WTC11 (cell line): ENCODE measurements around the gene AGPS. TPM values are rescaled to one million over a fixed set of nuclear protein-coding genes. Genes with fewer than 3 reads are reported as not detected.
"Not testable (repeated sequence)": the region's sequence is repeated elsewhere in the genome, so short reads cannot be mapped to it uniquely, and the experiment has no call there.

Experiments used
- ATAC-seq: fragments of 200-7000 bp; cut with Tn5 transposase; 2 replicates; pipeline ENCODE4 v1.10.0; 2021; ENCODE audit warnings: mild to moderate bottlenecking, moderate library complexity
- CTCF ChIA-PET: fragments of 300-600 bp; sonication (Branson Sonifier 250); formaldehyde crosslinking; loops from one replicate; lab custom pipeline; 2021; ENCODE audit warnings: antibody characterized with exemption; lab: Charles Lee
- POLR2A ChIA-PET: fragments of 350-600 bp; sonication (Branson Sonifier 250); formaldehyde crosslinking; loops from one replicate; lab custom pipeline; 2021; ENCODE audit warnings: antibody characterized with exemption; lab: Charles Lee
- DNase-seq: peaks from one replicate; pipeline ENCODE4 v3.0.0; 2021; ENCODE audit warnings: low spot score
- H3K27ac Mint-ChIP-seq: 2 replicates; pipeline ENCODE4 v1.8.0; 2021; ENCODE audit warnings: mixed read lengths
- H3K27me3 Mint-ChIP-seq: 2 replicates; pipeline ENCODE4 v1.8.0; 2021; ENCODE audit warnings: low read depth, mild to moderate bottlenecking, moderate library complexity, mixed read lengths
- H3K36me3 Mint-ChIP-seq: 2 replicates; pipeline ENCODE4 v1.8.0; 2021; ENCODE audit warnings: mixed read lengths
- H3K4me1 Mint-ChIP-seq: 2 replicates; pipeline ENCODE4 v1.8.0; 2022; ENCODE audit warnings: mixed read lengths
- H3K4me3 Mint-ChIP-seq: 2 replicates; pipeline ENCODE4 v1.8.0; 2021; ENCODE audit warnings: mild to moderate bottlenecking, moderate library complexity, mixed read lengths
- H3K9me3 Mint-ChIP-seq: 2 replicates; pipeline ENCODE4 v1.8.0; 2021; ENCODE audit warnings: mixed read lengths
- ESRRA ChIP-seq: sonication (generic); formaldehyde crosslinking; IDR thresholded peaks from 2 replicates; pipeline ENCODE4 v1.8.1; 2022; ENCODE audit warnings: mild to moderate bottlenecking, missing genetic modification reagents, borderline replicate concordance
- ETV6 ChIP-seq: sonication (generic); formaldehyde crosslinking; IDR thresholded peaks from 2 replicates; pipeline ENCODE4 v1.8.1; 2022; ENCODE audit warnings: mild to moderate bottlenecking, missing genetic modification reagents
- IRF2 ChIP-seq: sonication (generic); formaldehyde crosslinking; IDR thresholded peaks from 2 replicates; pipeline ENCODE4 v1.8.0; 2022; ENCODE audit warnings: low read depth, missing genetic modification reagents, borderline replicate concordance
- RORB ChIP-seq: fragments of 250-450 bp; sonication (Bioruptor Pico); IDR thresholded peaks from 2 replicates; pipeline ENCODE4 v1.9.0; 2021; ENCODE audit warnings: mild to moderate bottlenecking
- SMAD4 ChIP-seq: sonication (generic); formaldehyde crosslinking; IDR thresholded peaks from 2 replicates; pipeline ENCODE4 v1.8.0; 2022; ENCODE audit warnings: mild to moderate bottlenecking, missing genetic modification reagents
- TCF7 ChIP-seq: sonication (generic); formaldehyde crosslinking; IDR thresholded peaks from 2 replicates; pipeline ENCODE4 v1.8.0; 2022; ENCODE audit warnings: mild to moderate bottlenecking, low read depth, missing genetic modification reagents, moderate library complexity
- ZNF396 ChIP-seq: fragments of 250-450 bp; sonication (Bioruptor Pico); IDR thresholded peaks from 2 replicates; pipeline ENCODE4 v1.8.0; 2021; ENCODE audit warnings: mild to moderate bottlenecking, moderate library complexity, borderline replicate concordance
- ZNF416 ChIP-seq: fragments of 250-450 bp; sonication (Bioruptor Pico); IDR thresholded peaks from 2 replicates; pipeline ENCODE4 v1.9.0; 2021; ENCODE audit warnings: mild to moderate bottlenecking, inconsistent platforms
- ZNF423 ChIP-seq: fragments of 250-450 bp; sonication (Bioruptor Pico); IDR thresholded peaks from 2 replicates; pipeline ENCODE4 v2.1.2; 2022; ENCODE audit warnings: mild to moderate bottlenecking, moderate library complexity
- total RNA-seq: library from RNA; stranded (reverse); gene quantifications from 3 replicates; pipeline ENCODE4 v1.2.3, GENCODE V29; 2021
- TF ChIP-seq, protein P1 (sequence below): fragments of 250-450 bp; sonication (Bioruptor Pico); conservative IDR thresholded peaks from 2 replicates; pipeline ENCODE4 v1.9.0; 2021; ENCODE audit warnings: mild to moderate bottlenecking
- TF ChIP-seq, protein P2 (sequence below): fragments of 250-450 bp; sonication (Bioruptor Pico); IDR thresholded peaks from 2 replicates; pipeline ENCODE4 v2.1.2; 2022; ENCODE audit warnings: mild to moderate bottlenecking, moderate library complexity
- TF ChIP-seq, protein P3 (sequence below): fragments of 200-600 bp; IDR thresholded peaks from 2 replicates; pipeline ENCODE4 v1.8.0; 2022; ENCODE audit warnings: antibody characterized with exemption
- TF ChIP-seq, protein P4 (sequence below): fragments of 250-450 bp; sonication (Bioruptor Pico); IDR thresholded peaks from 2 replicates; pipeline ENCODE4 v1.9.0; 2021; ENCODE audit warnings: mild to moderate bottlenecking, borderline replicate concordance

The AGPS gene
- total RNA-seq, 1 experiment from 2014 or later = 60.8 TPM

DNA sequence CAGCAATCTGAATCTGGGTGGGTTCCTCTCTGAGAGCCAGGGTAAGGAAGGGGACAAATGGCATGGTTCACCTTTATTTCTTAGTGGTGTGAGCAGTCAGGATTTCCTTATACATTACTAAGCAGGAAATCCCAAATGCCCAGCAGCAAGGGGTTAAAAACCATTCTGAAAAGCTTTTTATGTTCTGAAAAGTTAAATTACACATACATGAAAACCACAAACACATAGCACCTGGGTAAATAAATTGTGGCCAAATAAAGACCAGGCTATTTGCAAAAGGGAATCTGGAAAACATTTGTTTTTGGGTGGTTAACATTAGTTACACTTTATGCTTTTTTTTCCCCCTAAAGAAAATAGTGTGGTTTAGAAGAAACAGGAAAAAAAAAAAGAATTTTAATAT is 156.1 kb downstream of the AGPS start (continued):
- TF ChIP-seq, protein P1, sequence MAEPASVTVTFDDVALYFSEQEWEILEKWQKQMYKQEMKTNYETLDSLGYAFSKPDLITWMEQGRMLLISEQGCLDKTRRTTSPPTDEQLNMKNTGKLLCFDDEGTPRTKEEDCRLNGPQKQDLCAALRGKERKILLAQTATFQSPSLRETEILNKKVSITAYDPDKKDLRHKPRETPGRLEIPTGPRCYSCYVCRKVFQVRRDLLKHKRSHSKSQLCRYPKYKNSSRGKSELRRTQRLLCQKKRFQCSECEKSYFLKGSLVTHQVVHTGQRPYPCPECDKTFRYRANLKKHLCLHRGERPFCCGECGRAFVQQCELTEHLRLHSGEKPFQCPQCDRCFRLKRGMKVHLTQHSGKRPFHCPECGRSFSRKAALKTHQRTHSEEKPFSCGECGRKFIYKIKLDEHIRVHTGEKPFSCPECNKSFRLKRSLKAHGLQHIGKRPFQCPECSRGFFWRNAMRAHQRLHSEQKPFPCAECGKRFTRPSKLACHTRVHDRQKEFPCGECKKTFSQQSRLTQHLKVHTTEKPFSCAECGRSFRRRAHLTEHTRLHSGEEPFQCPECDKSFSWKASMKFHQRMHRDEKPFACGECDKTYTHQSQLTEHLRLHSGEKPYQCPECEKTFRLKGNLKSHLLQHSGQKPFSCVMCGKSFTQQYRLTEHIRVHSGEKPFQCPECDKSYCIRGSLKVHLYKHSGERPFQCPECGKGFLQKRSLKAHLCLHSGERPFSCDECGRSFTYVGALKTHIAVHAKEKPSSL = no peak
- TF ChIP-seq ZNF423 (CRISPR knock-in tag) (no peak), TCF7 (no peak)
- TF ChIP-seq, protein P2, sequence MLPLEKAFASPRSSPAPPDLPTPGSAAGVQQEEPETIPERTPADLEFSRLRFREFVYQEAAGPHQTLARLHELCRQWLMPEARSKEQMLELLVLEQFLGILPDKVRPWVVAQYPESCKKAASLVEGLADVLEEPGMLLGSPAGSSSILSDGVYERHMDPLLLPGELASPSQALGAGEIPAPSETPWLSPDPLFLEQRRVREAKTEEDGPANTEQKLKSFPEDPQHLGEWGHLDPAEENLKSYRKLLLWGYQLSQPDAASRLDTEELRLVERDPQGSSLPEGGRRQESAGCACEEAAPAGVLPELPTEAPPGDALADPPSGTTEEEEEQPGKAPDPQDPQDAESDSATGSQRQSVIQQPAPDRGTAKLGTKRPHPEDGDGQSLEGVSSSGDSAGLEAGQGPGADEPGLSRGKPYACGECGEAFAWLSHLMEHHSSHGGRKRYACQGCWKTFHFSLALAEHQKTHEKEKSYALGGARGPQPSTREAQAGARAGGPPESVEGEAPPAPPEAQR = no peak

DNA sequence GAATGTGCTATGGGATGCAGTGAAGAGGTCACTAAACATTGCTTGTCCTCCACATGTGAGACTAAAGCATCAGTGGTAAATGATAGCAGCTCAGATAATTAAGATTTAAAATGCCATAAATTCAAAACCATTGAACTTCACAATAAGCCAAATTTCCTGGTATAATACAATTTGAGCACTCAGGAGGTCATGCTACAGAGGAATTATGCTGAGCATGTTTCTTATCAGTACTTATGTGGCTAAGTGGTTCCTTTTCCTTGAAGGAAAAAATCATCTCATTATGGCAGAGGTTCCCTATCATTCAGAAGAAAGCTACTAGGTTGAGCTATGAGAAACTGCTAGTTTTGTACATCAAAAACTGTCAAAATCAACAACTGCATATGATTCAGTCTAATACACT is 156.6 kb downstream of the AGPS start:
- Mint-ChIP-seq H3K36me3 (peaks cover 18% of the 10 kb centered on the region), H3K27me3 (peaks cover 14% of the 10 kb centered on the region), H3K4me1 (no peaks in the 10 kb centered on the region; the same call in 1 of the 2 replicates), H3K4me3 (no peak overlapping the region), H3K9me3 (peaks cover 30% of the 10 kb centered on the region), H3K27ac (no peak overlapping the region)
- CTCF ChIA-PET = no interaction called here
- DNase-seq (no peak), ATAC-seq (no peak)
- TF ChIP-seq TCF7 (no peak), ZNF423 (CRISPR knock-in tag) (no peak)
- TF ChIP-seq, protein P3, sequence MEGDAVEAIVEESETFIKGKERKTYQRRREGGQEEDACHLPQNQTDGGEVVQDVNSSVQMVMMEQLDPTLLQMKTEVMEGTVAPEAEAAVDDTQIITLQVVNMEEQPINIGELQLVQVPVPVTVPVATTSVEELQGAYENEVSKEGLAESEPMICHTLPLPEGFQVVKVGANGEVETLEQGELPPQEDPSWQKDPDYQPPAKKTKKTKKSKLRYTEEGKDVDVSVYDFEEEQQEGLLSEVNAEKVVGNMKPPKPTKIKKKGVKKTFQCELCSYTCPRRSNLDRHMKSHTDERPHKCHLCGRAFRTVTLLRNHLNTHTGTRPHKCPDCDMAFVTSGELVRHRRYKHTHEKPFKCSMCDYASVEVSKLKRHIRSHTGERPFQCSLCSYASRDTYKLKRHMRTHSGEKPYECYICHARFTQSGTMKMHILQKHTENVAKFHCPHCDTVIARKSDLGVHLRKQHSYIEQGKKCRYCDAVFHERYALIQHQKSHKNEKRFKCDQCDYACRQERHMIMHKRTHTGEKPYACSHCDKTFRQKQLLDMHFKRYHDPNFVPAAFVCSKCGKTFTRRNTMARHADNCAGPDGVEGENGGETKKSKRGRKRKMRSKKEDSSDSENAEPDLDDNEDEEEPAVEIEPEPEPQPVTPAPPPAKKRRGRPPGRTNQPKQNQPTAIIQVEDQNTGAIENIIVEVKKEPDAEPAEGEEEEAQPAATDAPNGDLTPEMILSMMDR = no peak
- POLR2A ChIA-PET = interaction anchor here (1.0 kb wide), 1 partner anchor 14 kb away, joined by 3 read pairs; no protein-coding TSS in a partner anchor

DNA sequence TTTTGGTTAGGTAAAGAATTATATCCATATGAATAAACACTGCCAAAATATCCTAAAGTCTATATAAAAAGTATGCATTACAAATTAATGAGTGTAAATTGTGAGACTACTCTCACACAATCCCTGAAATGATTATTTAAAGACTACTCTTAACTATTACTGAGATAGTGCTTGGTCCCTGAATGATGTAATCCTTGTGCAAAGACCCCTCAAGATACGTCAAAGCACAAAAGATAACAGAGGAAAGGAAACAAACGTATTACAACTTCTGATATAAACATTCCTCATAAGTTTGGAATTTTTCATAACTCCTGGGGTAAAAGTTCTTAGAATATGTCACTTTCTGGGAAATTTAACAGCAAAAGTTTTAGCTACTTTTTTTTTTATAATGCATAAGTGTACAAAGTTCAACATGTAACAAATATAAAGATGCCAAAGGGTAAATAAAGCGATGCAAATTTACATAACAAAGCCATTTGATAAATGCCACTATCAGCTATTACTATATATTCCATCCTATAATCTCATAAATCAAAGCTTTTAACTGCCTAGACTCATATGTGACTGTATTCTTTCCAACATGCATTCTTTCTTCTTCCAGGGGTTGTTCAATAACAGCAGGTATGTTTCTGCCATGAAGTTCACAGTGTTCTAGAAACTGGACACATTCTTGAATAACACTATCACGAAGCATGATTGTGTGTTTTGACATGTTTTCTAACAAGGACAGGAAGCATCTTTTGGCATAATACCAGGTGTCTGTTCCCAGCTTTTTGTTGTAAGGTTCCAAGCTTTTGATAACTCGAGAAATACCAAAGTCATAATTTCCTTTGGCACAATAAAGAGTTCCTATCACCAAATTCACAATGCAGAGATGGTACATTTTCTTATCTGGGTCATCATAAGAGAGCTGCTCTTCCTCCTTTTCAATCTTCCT is 158.0 kb downstream of the AGPS start:
- no peak overlapping the region for H3K27ac Mint-ChIP-seq
- ATAC-seq (no peak), DNase-seq (no peak)
- ChIA-PET POLR2A (no interaction called here), CTCF (no interaction called here)
- peaks cover 10% of the 10 kb centered on the region for H3K36me3 Mint-ChIP-seq
- H3K27me3 Mint-ChIP-seq = peaks cover 22% of the 10 kb centered on the region
- H3K4me3 Mint-ChIP-seq = no peak overlapping the region
- no peaks in the 10 kb centered on the region; the same call in 1 of the 2 replicates for H3K4me1 Mint-ChIP-seq
- TF ChIP-seq ESRRA (no peak), ZNF396 (CRISPR knock-in tag) (no peak), ZNF423 (CRISPR knock-in tag) (no peak), IRF2 (CRISPR knock-in tag) (no peak)
- peaks cover 18% of the 10 kb centered on the region for H3K9me3 Mint-ChIP-seq

DNA sequence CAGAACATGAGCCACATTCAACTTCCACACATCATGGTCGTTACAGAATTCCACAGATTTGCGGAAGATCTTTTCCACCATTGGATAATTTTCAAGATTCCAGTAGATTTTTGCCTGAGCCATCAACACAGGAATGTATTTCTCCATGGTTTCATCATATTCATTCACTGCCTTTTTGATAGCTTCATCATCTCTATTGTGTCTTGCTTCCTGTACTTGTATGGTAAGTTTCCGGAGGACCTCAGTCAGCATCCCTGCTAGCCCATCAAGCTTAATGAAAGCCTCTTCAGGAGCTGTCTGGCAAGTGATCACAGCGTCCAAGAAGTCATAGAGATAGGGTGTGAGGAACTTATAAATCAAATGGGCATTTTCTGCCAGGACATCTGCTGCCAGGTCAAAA is 158.8 kb downstream of the AGPS start:
- H3K27ac Mint-ChIP-seq, H3K36me3 Mint-ChIP-seq, H3K4me1 Mint-ChIP-seq, ATAC-seq, CTCF ChIA-PET, POLR2A ChIA-PET, DNase-seq: not testable (repeated sequence)
- Mint-ChIP-seq H3K9me3 (peaks cover 10% of the 10 kb centered on the region), H3K4me3 (peak overlapping the region; percentile 38), H3K27me3 (peaks cover 19% of the 10 kb centered on the region)

DNA sequence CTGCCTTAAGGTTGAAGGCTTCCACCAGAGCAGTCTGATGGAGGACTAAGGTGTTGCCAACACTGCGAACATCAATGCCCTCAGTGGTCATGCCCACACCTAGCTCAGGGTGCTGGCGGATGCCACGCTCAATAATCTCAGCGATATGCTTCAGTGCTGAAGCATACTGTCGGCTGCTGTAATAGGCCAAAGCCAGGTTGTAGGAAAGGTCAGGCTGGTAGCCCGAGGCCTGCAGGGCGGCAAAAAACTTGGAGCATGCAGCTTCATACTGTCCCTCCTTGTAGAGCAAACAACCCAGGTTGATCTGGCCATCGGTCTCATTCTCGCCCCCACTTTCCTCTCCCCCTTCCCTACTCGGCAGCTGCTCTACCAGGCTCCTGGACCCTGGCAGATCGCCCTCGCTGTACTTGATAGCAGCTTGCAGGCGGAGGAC is 159.4 kb downstream of the AGPS start:
- Mint-ChIP-seq H3K4me3 (peak overlapping the region; percentile 95), H3K9me3 (peaks cover 6% of the 10 kb centered on the region), H3K27me3 (peaks cover 19% of the 10 kb centered on the region), H3K27ac (no peak overlapping the region), H3K36me3 (no peaks in the 10 kb centered on the region), H3K4me1 (no peaks in the 10 kb centered on the region; the same call in 1 of the 2 replicates)
- ChIA-PET CTCF (no interaction called here), POLR2A (interaction anchor here (0.7 kb wide), 1 partner anchor 443 kb away, joined by 6 read pairs; no protein-coding TSS in a partner anchor)
- DNase-seq (no peak), ATAC-seq (no peak)
- TF ChIP-seq, protein P4, sequence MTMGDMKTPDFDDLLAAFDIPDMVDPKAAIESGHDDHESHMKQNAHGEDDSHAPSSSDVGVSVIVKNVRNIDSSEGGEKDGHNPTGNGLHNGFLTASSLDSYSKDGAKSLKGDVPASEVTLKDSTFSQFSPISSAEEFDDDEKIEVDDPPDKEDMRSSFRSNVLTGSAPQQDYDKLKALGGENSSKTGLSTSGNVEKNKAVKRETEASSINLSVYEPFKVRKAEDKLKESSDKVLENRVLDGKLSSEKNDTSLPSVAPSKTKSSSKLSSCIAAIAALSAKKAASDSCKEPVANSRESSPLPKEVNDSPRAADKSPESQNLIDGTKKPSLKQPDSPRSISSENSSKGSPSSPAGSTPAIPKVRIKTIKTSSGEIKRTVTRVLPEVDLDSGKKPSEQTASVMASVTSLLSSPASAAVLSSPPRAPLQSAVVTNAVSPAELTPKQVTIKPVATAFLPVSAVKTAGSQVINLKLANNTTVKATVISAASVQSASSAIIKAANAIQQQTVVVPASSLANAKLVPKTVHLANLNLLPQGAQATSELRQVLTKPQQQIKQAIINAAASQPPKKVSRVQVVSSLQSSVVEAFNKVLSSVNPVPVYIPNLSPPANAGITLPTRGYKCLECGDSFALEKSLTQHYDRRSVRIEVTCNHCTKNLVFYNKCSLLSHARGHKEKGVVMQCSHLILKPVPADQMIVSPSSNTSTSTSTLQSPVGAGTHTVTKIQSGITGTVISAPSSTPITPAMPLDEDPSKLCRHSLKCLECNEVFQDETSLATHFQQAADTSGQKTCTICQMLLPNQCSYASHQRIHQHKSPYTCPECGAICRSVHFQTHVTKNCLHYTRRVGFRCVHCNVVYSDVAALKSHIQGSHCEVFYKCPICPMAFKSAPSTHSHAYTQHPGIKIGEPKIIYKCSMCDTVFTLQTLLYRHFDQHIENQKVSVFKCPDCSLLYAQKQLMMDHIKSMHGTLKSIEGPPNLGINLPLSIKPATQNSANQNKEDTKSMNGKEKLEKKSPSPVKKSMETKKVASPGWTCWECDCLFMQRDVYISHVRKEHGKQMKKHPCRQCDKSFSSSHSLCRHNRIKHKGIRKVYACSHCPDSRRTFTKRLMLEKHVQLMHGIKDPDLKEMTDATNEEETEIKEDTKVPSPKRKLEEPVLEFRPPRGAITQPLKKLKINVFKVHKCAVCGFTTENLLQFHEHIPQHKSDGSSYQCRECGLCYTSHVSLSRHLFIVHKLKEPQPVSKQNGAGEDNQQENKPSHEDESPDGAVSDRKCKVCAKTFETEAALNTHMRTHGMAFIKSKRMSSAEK (CRISPR knock-in tag) = no peak
- TF ChIP-seq IRF2 (CRISPR knock-in tag) (no peak), ETV6 (CRISPR knock-in tag) (0 out of 2 replicates have a peak, but pooled peaks have one; percentile 7), ZNF416 (CRISPR knock-in tag) (no peak), RORB (CRISPR knock-in tag) (no peak), SMAD4 (no peak)
